GM10847 (cell line): Measurements from ENCODE around the gene FNDC11.

ENCODE experiments used
- POLR2A ChIP-seq: IDR thresholded peaks from 2 replicates; pipeline ENCODE4 v1.6.1; 2011; ENCODE audit not compliant: insufficient read length; ENCODE audit errors: extremely low read depth

FNDC11 gene

GRCh38 chr20:63576311-63576710 is 22.4 kb downstream of the FNDC11 start:
- TF ChIP-seq POLR2A: no peak

DNA sequence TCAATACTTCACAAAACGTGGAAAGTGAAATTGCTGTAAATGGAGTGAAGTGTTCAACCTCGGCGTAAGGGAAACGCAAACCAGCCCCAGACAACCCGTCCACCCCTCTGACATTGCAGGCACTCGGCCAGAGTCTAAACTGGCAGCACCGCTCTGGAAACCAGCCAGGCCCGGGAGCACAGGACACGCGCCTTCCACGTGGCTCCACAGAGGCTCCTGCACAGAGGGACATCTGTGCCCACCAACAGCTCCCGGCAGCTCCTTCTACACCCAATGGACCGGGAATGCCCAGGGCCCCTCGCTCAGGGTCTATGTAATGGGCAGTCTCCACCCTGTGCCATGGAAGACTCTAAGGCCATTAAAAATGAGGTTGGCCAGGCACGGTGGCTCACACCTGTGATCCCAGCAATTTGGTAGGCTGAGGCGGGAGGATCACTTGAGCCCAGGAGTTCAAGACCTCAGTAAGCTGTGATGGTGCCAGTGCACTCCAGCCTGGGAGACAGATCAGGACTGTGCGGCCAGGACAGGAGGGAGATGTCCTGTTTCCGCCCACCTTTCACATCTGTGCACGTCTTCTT is 23.4 kb downstream of the FNDC11 start:
- TF ChIP-seq POLR2A: no peak

GRCh38 chr20:63578224-63579016 is 24.5 kb downstream of the FNDC11 start:
- no peak for TF ChIP-seq POLR2A

- no peak for TF ChIP-seq POLR2A
Measured at GRCh38 chr20:63579017-63579694, 25.2 kb downstream of the FNDC11 start.

- no peak for TF ChIP-seq POLR2A
Measured at GRCh38 chr20:63580796-63581461, 27.0 kb downstream of the FNDC11 start.

DNA sequence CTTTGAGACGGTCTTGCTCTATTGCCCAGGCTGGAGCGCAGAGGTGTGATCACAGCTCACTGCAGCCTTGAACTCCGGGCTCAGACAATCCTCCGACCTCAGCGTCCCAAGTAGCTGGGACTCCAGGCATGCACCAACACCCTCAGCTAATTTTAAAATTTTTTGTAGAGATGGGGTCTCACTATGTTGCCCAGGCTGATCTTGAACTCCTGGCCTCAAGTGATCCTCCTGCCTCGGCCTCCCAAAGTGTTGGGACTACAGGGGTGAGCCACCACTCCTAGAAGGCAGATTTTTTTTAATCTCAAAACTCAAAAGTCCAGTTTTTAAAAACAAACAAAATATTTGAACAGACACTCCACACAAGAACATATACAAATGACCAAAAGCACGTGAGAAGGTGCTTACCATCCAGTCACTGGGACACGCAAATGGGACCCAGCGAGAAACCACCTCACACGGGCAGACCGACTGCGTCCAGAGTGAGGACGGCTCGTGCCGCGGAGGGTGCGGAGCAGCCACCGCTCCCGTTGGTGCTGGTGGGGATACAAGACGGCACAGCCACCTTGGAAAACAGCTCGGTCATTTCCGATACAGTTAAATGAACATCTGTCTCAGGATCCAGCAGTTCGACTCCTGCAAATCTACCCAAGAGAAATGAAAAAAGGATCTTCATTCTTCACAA is 28.6 kb downstream of the FNDC11 start:
- TF ChIP-seq POLR2A: no peak

DNA sequence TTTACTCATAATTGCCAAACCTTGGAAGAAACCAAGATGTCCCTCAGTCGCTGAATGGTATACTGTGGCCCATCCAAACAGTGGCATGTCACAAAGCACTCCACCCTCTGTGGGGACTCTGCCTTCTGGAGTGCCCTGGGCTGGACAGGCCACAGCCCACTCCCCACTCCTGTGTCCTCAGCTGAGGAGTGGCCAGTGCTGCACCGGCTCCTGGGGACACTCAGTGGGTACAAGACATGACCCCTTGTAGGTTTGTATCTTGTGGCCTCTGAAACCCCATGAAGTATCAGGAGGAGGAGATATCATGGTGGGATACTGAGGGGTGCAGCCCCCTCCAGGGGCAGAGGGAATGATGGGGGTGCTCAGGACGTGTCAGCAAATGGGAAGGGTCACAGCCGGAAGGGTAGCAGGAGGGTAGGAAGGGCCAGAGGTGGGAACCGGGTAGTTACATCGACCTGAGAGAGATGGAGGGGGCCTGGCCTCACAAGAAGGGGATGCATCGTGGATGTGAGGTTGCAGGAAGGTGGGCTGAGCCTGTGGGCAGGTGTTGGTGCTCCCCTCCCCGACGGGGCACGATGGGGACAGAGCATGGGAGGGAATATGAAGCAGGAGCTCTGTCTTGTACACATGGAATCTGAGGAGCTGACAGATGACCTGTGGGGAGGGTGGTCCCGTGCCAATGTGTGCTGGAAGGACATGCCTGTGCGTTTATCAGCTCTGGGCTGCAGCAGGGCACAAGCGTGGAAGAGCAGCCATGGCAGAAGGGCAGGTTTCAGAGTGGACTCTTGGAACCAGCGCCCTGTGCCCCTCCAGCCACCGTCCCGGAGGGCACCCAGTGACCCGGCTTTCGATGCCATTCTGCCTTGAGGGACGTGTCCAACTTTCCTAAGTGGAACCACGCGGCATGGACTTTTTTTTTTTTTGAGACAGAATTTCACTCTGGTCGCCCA is 31.9 kb downstream of the FNDC11 start:
- TF ChIP-seq POLR2A: no peak

GRCh38 chr20:63586797-63587196 is 32.8 kb downstream of the FNDC11 start:
- TF ChIP-seq POLR2A: no peak

GRCh38 chr20:63587256-63587655 is 33.3 kb downstream of the FNDC11 start:
- TF ChIP-seq POLR2A: no peak

GRCh38 chr20:63587776-63588591 is 34.0 kb downstream of the FNDC11 start:
- no peak for TF ChIP-seq POLR2A

GRCh38 chr20:63588641-63589041 is 34.7 kb downstream of the FNDC11 start:
- no peak for TF ChIP-seq POLR2A

DNA sequence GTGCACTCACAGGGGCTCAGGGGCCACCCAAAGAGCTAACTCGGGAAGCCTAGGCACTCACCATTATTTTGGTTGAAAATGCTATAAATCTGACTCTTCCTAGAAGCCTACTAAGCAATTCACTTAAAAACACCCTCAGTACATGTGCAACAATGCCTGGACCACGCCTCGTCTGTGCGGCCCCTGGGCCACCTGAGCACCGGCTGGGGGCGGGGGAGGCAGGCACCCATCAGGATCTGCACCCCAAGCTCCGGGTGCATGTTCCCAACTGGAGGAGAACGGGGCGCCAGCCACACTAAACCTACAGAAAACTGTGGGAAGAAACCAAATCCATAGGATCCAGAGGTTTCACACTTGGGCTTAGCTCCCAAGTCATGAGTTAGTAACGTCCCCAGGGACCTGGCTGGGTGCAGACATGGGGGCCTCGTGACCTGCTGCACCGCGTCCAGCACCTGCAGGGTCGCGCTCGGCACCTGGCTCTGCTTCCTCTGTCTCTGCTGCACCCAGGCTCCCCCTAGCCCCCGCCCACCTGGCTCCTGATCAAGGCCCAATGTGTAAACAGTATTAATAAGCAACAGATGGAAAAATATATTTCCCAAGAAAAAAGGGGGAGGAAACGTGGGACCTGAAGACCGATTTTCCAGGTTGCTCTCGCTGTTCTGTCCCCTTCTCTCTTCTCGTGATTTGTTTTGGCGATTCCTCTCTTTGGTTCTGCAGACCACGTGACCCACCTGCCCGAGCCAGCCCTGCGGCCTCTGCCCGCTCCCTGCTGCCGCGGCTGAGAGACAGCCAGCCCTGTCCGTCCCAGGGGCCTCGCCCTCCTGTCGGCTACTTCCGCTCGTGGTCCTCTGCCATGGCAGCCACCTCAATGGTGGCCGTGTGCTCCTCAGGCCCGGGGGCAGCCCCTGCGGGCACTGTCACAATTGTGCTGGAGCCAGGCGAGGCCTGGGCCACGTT is 35.6 kb downstream of the FNDC11 start:
- TF ChIP-seq POLR2A: no peak
